Measurements from ENCODE around the gene DMRT1.

- TF ChIP-seq TAF1 (IDR thresholded peaks at IDR 0.05; ENCODE audit: low read depth, low read length) = no peak
- no peak for TF ChIP-seq POLR2A (IDR thresholded peaks at IDR 0.05; ENCODE audit: low read depth, low read length)
Measured at GRCh38 chr9:959105-959504, 117.6 kb downstream of the DMRT1 start.
